HG02623 (cell line): ENCODE results near the gene PLA2G4D.

Experiments
- ATAC-seq: cut with Tn5 transposase; IDR thresholded peaks from one replicate; pipeline ENCODE4 v1.9.1; 2021; ENCODE audit warnings: moderate library complexity; ENCODE audit not compliant: unreplicated experiment

PLA2G4D gene

GRCh38 chr15:42079401-42079908 lies 14.9 kb downstream of the PLA2G4D start:
- no peak for ATAC-seq

GRCh38 chr15:42078903-42079302 lies 15.5 kb downstream of the PLA2G4D start:
- no peak for ATAC-seq

- ATAC-seq = no peak
These were observed 16.7 kb downstream of the PLA2G4D start for GRCh38 chr15:42077689-42078088.

GRCh38 chr15:42073418-42073817 lies 20.9 kb downstream of the PLA2G4D start:
- ATAC-seq = no peak

GRCh38 chr15:42072141-42072685 lies 22.1 kb downstream of the PLA2G4D start:
- ATAC-seq = no peak

- ATAC-seq = no peak
These were observed 22.6 kb downstream of the PLA2G4D start for GRCh38 chr15:42071717-42072116.

GRCh38 chr15:42070976-42071350 lies 23.4 kb downstream of the PLA2G4D start:
- no peak for ATAC-seq

- no peak for ATAC-seq
These were observed 23.9 kb downstream of the PLA2G4D start for GRCh38 chr15:42070279-42070975.

- ATAC-seq = no peak
These were observed 24.7 kb downstream of the PLA2G4D start for GRCh38 chr15:42069496-42070278.

GRCh38 chr15:42069025-42069424 lies 25.3 kb downstream of the PLA2G4D start:
- ATAC-seq = no peak

- ATAC-seq = no peak
These were observed 25.8 kb downstream of the PLA2G4D start for GRCh38 chr15:42068601-42069000.

GRCh38 chr15:42066764-42067415 lies 27.5 kb downstream of the PLA2G4D start:
- ATAC-seq = no peak

- no peak for ATAC-seq
These were observed 28.9 kb downstream of the PLA2G4D start for GRCh38 chr15:42065468-42065867.

- no peak for ATAC-seq
These were observed 29.3 kb downstream of the PLA2G4D start for GRCh38 chr15:42065033-42065432.

GRCh38 chr15:42064271-42064670 lies 30.1 kb downstream of the PLA2G4D start:
- ATAC-seq = no peak

- no peak for ATAC-seq
These were observed 31.1 kb downstream of the PLA2G4D start for GRCh38 chr15:42063122-42063848.

- ATAC-seq = no peak
These were observed 32.0 kb downstream of the PLA2G4D start for GRCh38 chr15:42062284-42062806.

GRCh38 chr15:42060797-42061196 lies 33.6 kb downstream of the PLA2G4D start:
- no peak for ATAC-seq

- ATAC-seq = no peak
These were observed 33.9 kb downstream of the PLA2G4D start for GRCh38 chr15:42060477-42060763.

- ATAC-seq = no peak
These were observed 34.5 kb downstream of the PLA2G4D start for GRCh38 chr15:42059661-42060476.
